ENCODE results near the gene TMEM186.
"Not testable (repeated sequence)": the region's sequence is repeated elsewhere in the genome, so short reads cannot be mapped to it uniquely, and the experiment has no call there.

Gene TMEM186

GRCh38 chr16:8797364-8798173 lies at the start of gene TMEM186, which contains the start of gene PMM2:
TSS of gene TMEM186 (minus strand) at chr16:8797639. CDS start at chr16:8797614, 25 bp downstream.
TSS of gene PMM2 (plus strand) at chr16:8797839. CDS start at chr16:8797883, 44 bp downstream.
- peak; percentile 99 for DNase-seq

GRCh38 chr16:8847145-8847544 lies 49.7 kb upstream of the TMEM186 start:
- DNase-seq: no peak

GRCh38 chr16:8846401-8846932 lies 49.0 kb upstream of the TMEM186 start:
- no peak for DNase-seq

GRCh38 chr16:8845699-8846298 lies 48.4 kb upstream of the TMEM186 start:
- DNase-seq: no peak

GRCh38 chr16:8843296-8843695 lies 45.9 kb upstream of the TMEM186 start:
- DNase-seq: not testable (repeated sequence)

- DNase-seq: not testable (repeated sequence)
These were observed 44.6 kb upstream of the TMEM186 start for GRCh38 chr16:8842016-8842415.

- not testable (repeated sequence) for DNase-seq
These were observed 40.2 kb upstream of the TMEM186 start for GRCh38 chr16:8837594-8837993.

GRCh38 chr16:8836797-8837196 lies 39.4 kb upstream of the TMEM186 start:
- DNase-seq: not testable (repeated sequence)

- DNase-seq: no peak
These were observed 35.3 kb upstream of the TMEM186 start for GRCh38 chr16:8832717-8833105.

GRCh38 chr16:8831871-8832716 lies 34.7 kb upstream of the TMEM186 start:
- no peak for DNase-seq

GRCh38 chr16:8831450-8831849 lies 34.0 kb upstream of the TMEM186 start:
- no peak for DNase-seq

GRCh38 chr16:8828541-8829165 lies 31.2 kb upstream of the TMEM186 start:
- DNase-seq: no peak

- no peak for DNase-seq
These were observed 28.9 kb upstream of the TMEM186 start for GRCh38 chr16:8826278-8826879.

GRCh38 chr16:8822403-8822802 lies 25.0 kb upstream of the TMEM186 start:
- DNase-seq: no peak

- no peak for DNase-seq
These were observed 22.1 kb upstream of the TMEM186 start for GRCh38 chr16:8819411-8820034.

- no peak for DNase-seq
These were observed 21.2 kb upstream of the TMEM186 start for GRCh38 chr16:8818504-8819270.

GRCh38 chr16:8816967-8817655 lies 19.7 kb upstream of the TMEM186 start:
- DNase-seq: no peak

- DNase-seq: no peak
These were observed 16.8 kb upstream of the TMEM186 start for GRCh38 chr16:8814095-8814806.

- DNase-seq: no peak
These were observed 14.9 kb upstream of the TMEM186 start for GRCh38 chr16:8812162-8812843.

Measured in NCI-H146 (cell line).